ENCODE data around the gene MSH3.
"Not testable (repeated sequence)": the region's sequence is repeated elsewhere in the genome, so short reads cannot be mapped to it uniquely, and the experiment has no call there.

MSH3 gene

DNA sequence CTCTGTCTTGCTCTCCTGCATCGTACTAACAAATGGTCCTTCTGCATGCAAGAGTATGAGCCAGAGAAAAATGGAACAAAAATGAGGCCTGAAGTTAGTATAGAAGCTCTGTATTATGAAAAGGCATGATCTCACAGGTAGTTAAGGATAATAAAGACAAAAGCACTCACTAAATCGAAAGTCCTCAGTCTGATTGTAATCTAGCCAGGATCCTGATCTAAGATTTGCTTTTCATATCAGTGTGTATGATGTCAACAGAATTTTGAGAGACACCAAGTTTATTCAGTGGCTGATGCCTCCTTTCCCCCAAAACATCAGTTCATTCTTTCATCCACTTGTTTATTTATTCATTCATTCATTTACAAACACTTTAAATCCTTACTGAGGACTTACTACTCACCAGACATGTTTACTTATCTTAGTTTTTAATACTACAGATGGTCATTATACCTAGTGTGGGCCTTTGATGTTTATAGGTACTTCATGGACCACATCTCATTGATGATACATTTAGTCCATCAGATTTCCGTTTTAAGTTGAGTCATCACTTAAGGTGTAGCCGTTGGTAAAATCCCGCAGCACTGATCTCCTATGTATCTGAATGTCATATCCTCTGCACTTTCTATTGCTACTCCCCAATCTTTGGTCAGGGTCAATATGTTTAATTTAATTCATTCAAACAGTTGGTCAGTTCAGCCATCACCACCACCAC lies 105.6 kb downstream of the MSH3 start:
- DNase-seq, result no peak

DNA sequence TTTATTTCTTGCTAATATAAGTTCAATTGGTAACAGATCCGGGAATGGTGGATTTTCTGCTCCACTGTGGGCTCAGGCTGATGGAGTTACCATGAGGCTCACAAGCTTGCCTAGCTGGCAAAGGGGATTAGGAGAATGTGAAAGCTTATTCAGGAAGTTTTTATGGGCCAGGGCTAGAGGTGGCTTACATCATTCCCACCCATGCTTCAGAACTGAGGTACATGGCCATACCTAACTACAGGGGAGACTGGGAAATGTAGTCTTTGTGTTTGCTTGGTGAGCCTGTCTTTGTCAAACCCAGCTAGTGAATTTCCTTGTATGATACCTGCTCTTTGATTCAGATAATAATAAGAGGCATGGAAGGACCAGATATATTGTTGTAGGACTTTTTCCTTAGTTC lies 106.2 kb downstream of the MSH3 start:
- no peak for DNase-seq

GRCh38 chr5:80761176-80761575 lies 106.7 kb downstream of the MSH3 start:
- peak; percentile 35 for DNase-seq

DNA sequence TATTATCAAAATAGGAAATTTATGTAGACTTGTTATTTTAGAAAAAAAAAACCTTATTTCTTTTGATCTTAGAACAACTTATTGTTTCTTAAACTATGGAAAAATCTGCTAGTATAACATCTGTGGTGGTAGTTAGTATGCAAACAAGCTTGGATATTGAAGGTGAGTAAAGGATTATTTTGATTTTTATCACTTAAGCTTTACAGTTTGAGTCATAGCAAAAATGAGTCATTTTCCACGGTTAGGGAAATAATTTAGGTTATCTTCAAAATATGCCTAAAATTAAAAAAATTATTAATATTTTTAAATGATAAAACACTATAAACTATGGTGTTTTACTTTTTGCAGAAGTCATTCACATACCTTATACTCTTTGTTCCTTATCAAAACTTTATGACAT lies 107.5 kb downstream of the MSH3 start:
- DNase-seq, result no peak

- no peak for DNase-seq
Observed at GRCh38 chr5:80762573-80762972, 108.1 kb downstream of the MSH3 start.

DNA sequence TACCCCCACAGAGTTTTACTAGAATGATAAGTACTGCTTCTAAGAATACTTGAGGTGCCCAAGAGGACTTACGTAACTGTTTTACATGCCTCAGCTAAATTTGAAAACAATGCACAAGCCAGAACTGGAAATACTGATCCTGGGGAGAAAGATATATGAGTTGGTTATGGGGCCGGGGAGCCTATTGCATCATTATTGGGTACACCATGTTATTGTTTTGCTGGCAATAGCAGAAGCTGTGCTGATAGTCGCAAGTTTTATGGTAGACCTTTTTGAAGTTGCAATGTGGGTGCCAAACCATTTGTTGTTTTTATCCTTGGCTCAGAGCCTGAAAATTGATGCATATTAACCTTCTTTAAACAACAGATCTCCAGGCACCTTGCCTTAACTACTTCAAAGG lies 108.8 kb downstream of the MSH3 start:
- DNase-seq, result no peak

DNA sequence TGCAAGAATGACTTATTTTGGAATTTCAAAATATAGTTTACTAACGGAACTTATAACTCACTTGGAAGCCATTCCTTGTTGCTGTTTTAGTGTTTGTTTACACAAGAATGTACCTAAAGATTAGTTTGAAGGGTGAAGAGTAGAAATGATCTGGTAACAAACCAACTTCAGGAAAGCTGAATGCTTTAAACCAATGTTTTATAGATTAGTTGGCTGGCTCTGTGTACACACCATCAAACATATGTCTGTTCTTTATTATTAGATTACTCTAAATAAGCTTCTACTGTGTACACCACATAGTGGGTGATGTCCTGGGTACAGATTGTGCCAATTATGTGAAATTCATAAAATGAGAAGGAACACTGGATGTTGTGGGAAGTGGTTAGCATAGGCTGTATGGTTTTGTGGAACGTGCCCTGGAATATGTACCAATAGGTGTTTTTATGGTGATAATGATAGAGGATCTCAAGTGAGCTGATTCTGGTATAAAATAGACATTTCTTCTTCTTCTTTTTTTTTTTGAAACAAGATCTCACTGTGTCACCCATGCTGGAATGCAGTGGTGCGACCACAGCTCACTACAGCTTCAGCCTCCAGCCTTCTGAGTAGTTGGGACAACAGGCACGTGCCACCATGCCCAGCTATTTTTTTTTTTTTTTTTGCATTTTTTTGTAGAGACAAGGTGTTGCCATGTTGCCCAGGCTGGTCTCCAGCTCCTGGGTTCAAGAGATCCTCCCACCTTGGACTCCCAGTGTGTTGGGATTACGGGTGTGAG lies 109.6 kb downstream of the MSH3 start:
- DNase-seq, result peak; percentile 16

DNA sequence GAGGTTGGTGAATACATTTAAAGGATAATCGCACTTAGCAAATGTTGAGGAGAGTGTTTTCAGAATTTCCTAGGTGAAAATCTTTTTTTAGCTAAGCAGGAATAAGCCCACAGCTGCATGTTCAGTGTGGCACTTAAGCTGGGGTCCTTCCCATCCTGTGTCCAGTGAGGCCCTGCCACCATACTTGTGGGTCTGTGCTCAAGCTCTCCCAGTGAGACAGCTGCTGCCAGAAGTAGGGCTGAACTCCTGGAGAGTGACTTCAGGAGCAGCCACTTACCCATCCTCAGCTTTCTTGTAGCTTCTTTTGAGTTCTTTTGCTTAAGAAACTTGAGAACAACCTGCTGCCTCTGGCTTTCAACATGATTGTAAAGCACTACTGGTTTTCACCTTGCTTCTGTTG lies 110.3 kb downstream of the MSH3 start:
- no peak for DNase-seq

DNA sequence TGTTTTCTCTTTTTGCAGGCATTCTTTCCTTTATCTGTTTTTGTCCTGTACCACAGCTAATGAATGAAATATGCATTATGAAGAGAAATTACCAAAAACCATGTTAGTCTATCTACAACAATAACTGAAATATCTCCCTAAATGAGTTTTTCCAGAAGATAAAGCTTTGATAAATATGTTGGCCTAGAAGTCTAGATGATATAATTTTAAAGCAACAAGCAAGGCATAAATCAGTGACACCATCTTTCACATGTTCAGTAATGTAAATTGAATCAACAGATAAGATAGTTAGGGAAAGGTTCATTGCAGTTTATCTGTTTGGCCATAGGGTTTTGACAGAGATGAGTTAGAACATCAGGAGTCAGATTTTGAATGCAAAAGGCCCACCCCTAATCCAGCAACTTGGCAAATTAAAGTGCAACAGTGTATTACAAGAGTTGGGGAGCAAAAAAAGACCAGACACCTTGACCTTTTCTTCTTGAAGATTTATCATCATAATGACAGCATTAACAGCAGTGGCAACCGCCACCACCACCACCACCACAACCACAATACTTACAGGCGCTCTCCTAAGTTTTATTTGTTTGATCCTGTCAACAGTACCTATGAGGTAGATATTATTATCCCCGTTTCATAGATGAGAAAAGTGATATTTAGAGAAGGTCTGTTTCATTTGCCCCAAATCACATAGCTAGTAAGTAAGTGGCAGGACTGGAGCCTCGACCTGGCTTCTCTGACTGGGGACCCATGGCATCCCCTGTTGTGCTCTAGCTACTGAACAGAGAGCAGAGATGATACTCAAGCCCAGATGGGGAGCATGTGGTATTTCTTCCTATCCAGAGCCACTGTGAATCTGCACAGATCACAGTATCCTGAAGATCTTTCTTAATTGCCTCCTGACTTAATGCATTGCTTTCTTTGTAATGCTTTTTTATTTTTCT lies 123.2 kb downstream of the MSH3 start:
- no peak for DNase-seq

GRCh38 chr5:80780024-80780423 lies 125.6 kb downstream of the MSH3 start:
- DNase-seq, result no peak

- DNase-seq, result no peak
Observed at GRCh38 chr5:80780761-80781285, 126.4 kb downstream of the MSH3 start.

GRCh38 chr5:80781356-80781755 lies 126.9 kb downstream of the MSH3 start:
- DNase-seq, result peak; percentile 46

- DNase-seq, result no peak
Observed at GRCh38 chr5:80782626-80783025, 128.2 kb downstream of the MSH3 start.

GRCh38 chr5:80783751-80784150 lies 129.3 kb downstream of the MSH3 start:
- not testable (repeated sequence) for DNase-seq

GRCh38 chr5:80784451-80784850 lies 130.0 kb downstream of the MSH3 start:
- no peak for DNase-seq

DNA sequence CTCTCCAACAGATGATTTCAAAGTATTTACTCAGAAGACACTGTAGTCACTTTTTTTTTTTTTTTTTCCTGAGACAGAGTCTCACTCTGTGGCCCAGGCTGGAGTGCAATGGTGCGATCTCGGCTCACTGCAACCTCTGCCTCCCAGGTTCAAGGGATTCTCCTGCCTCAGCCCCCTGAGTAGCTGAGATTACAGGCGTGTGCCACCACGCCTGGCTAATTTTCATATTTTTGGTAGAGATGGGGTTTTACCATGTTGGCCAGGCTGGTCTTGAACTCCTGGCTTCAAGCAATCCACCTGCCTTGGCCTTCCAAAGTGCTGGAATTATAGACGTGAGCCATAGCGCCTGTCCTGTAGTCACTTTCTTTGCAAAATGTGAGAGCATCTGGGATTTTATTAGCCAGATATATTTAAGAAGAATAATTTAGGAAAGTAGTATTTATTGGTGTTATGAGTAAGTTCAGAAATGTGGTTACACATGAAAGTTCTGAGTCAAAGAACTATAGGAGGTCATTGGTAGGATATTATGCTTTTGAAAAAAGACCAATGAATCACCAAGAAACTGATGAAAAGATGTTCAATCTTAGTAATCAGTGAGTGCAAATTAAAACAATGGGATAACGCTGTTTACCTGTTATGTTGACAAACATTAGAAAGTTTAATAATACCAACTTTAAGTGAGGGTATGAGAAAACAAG lies 135.0 kb downstream of the MSH3 start:
- not testable (repeated sequence) for DNase-seq

DNA sequence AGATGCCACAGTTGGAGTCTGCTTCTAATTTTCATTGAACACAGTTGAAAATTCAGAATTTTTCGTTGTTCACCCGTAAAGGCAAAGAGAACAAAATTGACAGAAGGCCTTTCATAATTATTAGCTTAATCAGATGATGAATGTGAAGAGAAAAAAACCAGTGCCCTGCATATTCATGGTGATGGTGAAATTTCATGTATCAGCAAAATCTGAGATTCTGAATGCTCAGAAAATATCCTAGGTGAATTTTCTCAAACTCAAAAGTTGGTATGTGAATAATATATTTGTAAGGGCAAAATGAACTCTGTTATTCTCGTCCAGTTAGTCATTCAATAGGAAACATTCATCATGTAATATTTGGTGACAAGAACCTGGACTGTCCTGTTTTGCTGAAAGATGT lies 136.2 kb downstream of the MSH3 start:
- no peak for DNase-seq

GRCh38 chr5:80793354-80793753 lies 138.9 kb downstream of the MSH3 start:
- DNase-seq, result no peak

DNA sequence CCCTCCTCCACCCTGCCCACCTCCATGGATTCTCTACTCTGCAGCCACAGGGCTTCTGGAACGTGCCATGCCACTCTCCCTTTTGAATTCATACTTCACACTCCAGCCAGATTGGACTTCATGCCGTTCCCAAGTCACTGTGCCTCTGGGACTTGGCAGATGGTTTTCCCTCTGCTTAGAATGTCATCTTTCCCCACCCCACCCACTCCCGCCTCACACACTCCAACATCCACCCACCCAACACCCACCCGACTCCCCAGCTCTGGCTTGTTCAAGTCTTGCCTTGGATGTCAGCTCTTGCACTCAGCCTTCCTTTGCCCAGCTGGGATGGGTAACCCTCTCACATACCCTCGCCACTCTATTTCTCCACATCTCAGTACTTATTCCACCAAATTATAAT lies 142.4 kb downstream of the MSH3 start:
- DNase-seq, result no peak

DNA sequence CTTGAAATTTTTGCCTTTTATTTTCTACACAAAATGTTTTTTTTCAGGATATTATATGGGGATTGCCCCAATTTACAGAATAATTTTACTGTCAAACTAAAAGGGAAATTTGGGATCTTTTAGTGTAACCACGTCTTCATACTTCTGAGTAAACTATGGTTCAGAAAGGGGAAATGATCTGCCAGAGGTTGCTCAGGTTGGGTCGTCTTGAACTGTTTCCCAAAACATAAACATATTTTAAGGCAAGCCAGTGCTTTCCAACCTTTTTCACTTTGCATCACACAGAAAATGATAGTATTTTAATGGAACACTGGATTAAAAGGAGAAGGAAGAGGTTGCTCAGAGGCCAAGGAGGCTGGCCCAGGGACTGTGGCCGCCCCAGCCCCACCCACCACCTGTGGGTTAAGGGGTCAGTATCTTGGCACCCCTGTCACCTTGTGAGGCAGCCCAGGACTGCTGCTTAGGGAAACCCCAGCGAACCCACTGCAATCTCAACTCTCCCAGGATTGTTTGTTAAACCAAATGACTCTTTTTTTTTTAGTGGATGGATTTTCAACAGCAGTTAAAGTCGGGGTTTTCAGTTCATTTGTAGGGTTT lies 143.1 kb downstream of the MSH3 start:
- no peak for DNase-seq

- no peak for DNase-seq
Observed at GRCh38 chr5:80798166-80798565, 143.7 kb downstream of the MSH3 start.

GRCh38 chr5:80798633-80799032 lies 144.2 kb downstream of the MSH3 start:
- DNase-seq, result no peak

Measured in fibroblast of skin of back (primary cell).